ENCODE measurements around the gene PRDX6.

DNA sequence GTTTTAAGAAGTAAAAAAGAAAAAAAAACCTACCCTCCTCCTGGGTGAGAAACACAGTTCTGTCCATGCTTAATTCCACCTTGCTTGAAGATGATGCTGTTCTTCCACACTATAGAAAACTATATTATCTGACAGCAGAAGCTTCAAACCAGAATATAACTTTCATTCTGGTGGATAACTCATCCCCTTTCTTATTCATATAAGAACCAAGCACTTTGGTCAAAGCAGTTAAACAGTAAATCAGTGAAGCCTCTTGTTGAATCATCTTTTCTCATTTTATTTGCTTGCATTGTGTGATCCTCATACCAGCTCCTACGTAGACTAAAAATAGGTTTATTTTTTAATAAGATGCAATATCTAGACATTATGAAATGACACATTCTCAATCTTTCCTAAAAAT is 36.7 kb upstream of the PRDX6 start:
- TF ChIP-seq, protein P1, sequence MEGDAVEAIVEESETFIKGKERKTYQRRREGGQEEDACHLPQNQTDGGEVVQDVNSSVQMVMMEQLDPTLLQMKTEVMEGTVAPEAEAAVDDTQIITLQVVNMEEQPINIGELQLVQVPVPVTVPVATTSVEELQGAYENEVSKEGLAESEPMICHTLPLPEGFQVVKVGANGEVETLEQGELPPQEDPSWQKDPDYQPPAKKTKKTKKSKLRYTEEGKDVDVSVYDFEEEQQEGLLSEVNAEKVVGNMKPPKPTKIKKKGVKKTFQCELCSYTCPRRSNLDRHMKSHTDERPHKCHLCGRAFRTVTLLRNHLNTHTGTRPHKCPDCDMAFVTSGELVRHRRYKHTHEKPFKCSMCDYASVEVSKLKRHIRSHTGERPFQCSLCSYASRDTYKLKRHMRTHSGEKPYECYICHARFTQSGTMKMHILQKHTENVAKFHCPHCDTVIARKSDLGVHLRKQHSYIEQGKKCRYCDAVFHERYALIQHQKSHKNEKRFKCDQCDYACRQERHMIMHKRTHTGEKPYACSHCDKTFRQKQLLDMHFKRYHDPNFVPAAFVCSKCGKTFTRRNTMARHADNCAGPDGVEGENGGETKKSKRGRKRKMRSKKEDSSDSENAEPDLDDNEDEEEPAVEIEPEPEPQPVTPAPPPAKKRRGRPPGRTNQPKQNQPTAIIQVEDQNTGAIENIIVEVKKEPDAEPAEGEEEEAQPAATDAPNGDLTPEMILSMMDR (tag by site-specific recombination; IDR thresholded peaks at IDR 0.05), result no peak
- TF ChIP-seq, protein P2, sequence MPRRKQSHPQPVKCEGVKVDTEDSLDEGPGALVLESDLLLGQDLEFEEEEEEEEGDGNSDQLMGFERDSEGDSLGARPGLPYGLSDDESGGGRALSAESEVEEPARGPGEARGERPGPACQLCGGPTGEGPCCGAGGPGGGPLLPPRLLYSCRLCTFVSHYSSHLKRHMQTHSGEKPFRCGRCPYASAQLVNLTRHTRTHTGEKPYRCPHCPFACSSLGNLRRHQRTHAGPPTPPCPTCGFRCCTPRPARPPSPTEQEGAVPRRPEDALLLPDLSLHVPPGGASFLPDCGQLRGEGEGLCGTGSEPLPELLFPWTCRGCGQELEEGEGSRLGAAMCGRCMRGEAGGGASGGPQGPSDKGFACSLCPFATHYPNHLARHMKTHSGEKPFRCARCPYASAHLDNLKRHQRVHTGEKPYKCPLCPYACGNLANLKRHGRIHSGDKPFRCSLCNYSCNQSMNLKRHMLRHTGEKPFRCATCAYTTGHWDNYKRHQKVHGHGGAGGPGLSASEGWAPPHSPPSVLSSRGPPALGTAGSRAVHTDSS (tag by site-specific recombination; IDR thresholded peaks at IDR 0.05), result no peak
- TF ChIP-seq ZBTB21 (tag by site-specific recombination; IDR thresholded peaks at IDR 0.05) (no peak), ZNF777 (tag by site-specific recombination; IDR thresholded peaks at IDR 0.05; ENCODE audit: borderline replicate concordance) (no peak), ZNF768 (tag by site-specific recombination; IDR thresholded peaks at IDR 0.05) (no peak), ZNF10 (tag by site-specific recombination; IDR thresholded peaks at IDR 0.05) (no peak), SP2 (tag by site-specific recombination; IDR thresholded peaks at IDR 0.05) (no peak), SP3 (tag by site-specific recombination; IDR thresholded peaks at IDR 0.05) (no peak)
- TF ChIP-seq, protein P3, sequence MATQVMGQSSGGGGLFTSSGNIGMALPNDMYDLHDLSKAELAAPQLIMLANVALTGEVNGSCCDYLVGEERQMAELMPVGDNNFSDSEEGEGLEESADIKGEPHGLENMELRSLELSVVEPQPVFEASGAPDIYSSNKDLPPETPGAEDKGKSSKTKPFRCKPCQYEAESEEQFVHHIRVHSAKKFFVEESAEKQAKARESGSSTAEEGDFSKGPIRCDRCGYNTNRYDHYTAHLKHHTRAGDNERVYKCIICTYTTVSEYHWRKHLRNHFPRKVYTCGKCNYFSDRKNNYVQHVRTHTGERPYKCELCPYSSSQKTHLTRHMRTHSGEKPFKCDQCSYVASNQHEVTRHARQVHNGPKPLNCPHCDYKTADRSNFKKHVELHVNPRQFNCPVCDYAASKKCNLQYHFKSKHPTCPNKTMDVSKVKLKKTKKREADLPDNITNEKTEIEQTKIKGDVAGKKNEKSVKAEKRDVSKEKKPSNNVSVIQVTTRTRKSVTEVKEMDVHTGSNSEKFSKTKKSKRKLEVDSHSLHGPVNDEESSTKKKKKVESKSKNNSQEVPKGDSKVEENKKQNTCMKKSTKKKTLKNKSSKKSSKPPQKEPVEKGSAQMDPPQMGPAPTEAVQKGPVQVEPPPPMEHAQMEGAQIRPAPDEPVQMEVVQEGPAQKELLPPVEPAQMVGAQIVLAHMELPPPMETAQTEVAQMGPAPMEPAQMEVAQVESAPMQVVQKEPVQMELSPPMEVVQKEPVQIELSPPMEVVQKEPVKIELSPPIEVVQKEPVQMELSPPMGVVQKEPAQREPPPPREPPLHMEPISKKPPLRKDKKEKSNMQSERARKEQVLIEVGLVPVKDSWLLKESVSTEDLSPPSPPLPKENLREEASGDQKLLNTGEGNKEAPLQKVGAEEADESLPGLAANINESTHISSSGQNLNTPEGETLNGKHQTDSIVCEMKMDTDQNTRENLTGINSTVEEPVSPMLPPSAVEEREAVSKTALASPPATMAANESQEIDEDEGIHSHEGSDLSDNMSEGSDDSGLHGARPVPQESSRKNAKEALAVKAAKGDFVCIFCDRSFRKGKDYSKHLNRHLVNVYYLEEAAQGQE (tag by site-specific recombination; IDR thresholded peaks at IDR 0.05), result no peak
- TF ChIP-seq, protein P4, sequence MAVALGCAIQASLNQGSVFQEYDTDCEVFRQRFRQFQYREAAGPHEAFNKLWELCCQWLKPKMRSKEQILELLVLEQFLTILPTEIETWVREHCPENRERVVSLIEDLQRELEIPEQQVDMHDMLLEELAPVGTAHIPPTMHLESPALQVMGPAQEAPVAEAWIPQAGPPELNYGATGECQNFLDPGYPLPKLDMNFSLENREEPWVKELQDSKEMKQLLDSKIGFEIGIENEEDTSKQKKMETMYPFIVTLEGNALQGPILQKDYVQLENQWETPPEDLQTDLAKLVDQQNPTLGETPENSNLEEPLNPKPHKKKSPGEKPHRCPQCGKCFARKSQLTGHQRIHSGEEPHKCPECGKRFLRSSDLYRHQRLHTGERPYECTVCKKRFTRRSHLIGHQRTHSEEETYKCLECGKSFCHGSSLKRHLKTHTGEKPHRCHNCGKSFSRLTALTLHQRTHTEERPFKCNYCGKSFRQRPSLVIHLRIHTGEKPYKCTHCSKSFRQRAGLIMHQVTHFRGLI (tag by site-specific recombination; IDR thresholded peaks at IDR 0.05), result no peak
- TF ChIP-seq, protein P5, sequence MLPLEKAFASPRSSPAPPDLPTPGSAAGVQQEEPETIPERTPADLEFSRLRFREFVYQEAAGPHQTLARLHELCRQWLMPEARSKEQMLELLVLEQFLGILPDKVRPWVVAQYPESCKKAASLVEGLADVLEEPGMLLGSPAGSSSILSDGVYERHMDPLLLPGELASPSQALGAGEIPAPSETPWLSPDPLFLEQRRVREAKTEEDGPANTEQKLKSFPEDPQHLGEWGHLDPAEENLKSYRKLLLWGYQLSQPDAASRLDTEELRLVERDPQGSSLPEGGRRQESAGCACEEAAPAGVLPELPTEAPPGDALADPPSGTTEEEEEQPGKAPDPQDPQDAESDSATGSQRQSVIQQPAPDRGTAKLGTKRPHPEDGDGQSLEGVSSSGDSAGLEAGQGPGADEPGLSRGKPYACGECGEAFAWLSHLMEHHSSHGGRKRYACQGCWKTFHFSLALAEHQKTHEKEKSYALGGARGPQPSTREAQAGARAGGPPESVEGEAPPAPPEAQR (tag by site-specific recombination; IDR thresholded peaks at IDR 0.05), result no peak
